Effector memory CD4-positive, alpha-beta T cell (primary cell): Measurements from ENCODE around the gene S100A6.

Source experiments
- DNase-seq, 3 donors: peaks; one replicate each; pipeline ENCODE4 v3.0.0-alpha.2; 2020
- H3K27ac ChIP-seq: 2 replicates; pipeline ENCODE4 v1.7.0; 2013; ENCODE audit warnings: mild to moderate bottlenecking, low read length, moderate library complexity; ENCODE audit not compliant: insufficient read depth, poor library complexity, severe bottlenecking
- H3K27me3 ChIP-seq: replicated peaks from 2 replicates; pipeline ENCODE4 v1.7.0; 2013; ENCODE audit warnings: mild to moderate bottlenecking, low read length; ENCODE audit not compliant: insufficient read depth, control insufficient read depth, poor library complexity, severe bottlenecking
- H3K36me3 ChIP-seq: 2 replicates; pipeline ENCODE4 v1.7.0; 2013; ENCODE audit warnings: mild to moderate bottlenecking, low read length, moderate library complexity; ENCODE audit not compliant: control insufficient read depth, insufficient read depth
- H3K4me1 ChIP-seq: 2 replicates; pipeline ENCODE4 v1.7.0; 2013; ENCODE audit warnings: low read length, mild to moderate bottlenecking; ENCODE audit not compliant: control insufficient read depth, insufficient read depth, poor library complexity, severe bottlenecking
- H3K4me3 ChIP-seq: 2 replicates; pipeline ENCODE4 v1.7.0; 2013; ENCODE audit warnings: low read length, low read depth, mild to moderate bottlenecking; ENCODE audit not compliant: insufficient read depth, poor library complexity, severe bottlenecking
- H3K9me3 ChIP-seq: 2 replicates; pipeline ENCODE4 v1.7.0; 2013; ENCODE audit warnings: mild to moderate bottlenecking, low read length, moderate library complexity; ENCODE audit not compliant: control insufficient read depth

Gene S100A6

DNA sequence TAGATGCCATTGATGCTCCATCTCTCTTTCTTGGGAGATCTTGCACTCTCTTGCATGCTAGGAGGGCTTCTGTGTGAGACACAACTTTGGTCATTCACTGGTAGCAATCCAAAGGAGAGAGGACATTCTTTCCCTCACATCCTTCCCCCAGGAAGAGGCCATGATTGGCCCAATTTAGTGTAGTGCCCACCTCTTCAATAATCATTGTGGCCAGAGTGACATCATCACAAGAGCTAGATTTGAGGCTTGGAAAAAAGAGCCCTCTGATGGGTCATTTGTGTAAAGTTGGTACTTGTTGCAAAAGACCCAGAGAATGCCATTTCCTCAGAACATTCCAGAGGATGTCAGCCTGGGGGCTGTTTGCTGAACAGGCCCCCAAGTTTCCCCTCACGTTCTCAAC is 30.2 kb downstream of the S100A6 start:
- Histone ChIP-seq H3K4me3 (no peak overlapping the region), H3K4me1 (no peaks in the 10 kb centered on the region), H3K36me3 (no peaks in the 10 kb centered on the region), H3K27me3 (no peaks in the 10 kb centered on the region), H3K9me3 (no peaks in the 10 kb centered on the region), H3K27ac (no peak overlapping the region)
- DNase-seq = no peak

DNA sequence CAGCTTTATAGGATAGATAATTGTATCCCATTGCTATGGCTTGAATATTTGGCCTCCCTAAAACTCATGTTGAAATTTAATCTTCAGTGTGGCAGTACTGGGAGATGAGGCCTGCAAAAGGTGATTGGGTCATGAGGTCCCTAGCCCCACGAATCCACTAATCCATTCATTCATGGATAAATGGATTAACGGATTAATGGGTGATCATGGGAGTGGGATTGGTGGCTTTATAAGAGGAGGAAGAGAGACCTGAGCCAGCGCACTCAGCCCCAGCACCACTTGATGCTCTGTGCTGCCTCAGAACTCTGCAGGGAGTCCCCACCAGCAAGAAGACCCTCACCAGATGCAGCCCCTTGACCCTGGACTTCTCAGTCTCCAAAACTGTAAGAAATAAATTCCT is 32.0 kb downstream of the S100A6 start:
- Histone ChIP-seq H3K4me3 (no peak overlapping the region), H3K36me3 (no peaks in the 10 kb centered on the region), H3K27me3 (no peaks in the 10 kb centered on the region), H3K4me1 (no peaks in the 10 kb centered on the region), H3K27ac (no peak overlapping the region), H3K9me3 (no peaks in the 10 kb centered on the region)
- DNase-seq = no peak

- H3K36me3 ChIP-seq = no peaks in the 10 kb centered on the region
- no peak overlapping the region for H3K27ac ChIP-seq
- H3K9me3 ChIP-seq = no peaks in the 10 kb centered on the region
- no peak for DNase-seq
- no peaks in the 10 kb centered on the region for H3K27me3 ChIP-seq
- no peaks in the 10 kb centered on the region for H3K4me1 ChIP-seq
- H3K4me3 ChIP-seq = no peak overlapping the region
These were observed 37.0 kb downstream of the S100A6 start for GRCh38 chr1:153498746-153499145.

DNA sequence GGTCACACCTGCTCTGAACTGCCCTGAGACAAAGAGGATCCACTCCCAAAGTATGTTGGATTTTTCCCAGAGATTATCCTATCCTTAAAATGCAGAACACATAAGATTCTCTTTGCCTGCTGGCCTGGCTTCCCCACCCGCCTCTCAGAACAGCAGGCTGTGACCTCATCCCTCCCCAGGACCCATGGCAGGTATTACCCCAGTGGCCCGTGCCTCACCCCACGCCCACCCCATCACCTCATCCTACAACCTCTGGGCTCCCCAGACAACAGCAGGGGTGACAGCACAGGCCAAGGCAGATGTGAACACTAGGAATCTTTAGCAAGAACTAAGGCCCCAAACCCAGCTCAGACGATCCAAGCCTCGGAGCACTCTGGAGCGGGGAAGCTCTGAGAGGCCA is 40.3 kb downstream of the S100A6 start:
- H3K9me3 ChIP-seq = no peaks in the 10 kb centered on the region
- H3K27ac ChIP-seq = no peak overlapping the region
- H3K27me3 ChIP-seq = peaks cover 3% of the 10 kb centered on the region
- no peak for DNase-seq
- no peaks in the 10 kb centered on the region for H3K36me3 ChIP-seq
- H3K4me1 ChIP-seq = no peaks in the 10 kb centered on the region
- no peak overlapping the region for H3K4me3 ChIP-seq

- Histone ChIP-seq H3K9me3 (no peaks in the 10 kb centered on the region), H3K4me1 (no peaks in the 10 kb centered on the region), H3K4me3 (no peak overlapping the region), H3K36me3 (no peaks in the 10 kb centered on the region), H3K27ac (no peak overlapping the region), H3K27me3 (peaks cover 3% of the 10 kb centered on the region)
- DNase-seq = peak; percentile 34 to 64 (median 44)
These were observed 40.7 kb downstream of the S100A6 start for GRCh38 chr1:153494976-153495535.

DNA sequence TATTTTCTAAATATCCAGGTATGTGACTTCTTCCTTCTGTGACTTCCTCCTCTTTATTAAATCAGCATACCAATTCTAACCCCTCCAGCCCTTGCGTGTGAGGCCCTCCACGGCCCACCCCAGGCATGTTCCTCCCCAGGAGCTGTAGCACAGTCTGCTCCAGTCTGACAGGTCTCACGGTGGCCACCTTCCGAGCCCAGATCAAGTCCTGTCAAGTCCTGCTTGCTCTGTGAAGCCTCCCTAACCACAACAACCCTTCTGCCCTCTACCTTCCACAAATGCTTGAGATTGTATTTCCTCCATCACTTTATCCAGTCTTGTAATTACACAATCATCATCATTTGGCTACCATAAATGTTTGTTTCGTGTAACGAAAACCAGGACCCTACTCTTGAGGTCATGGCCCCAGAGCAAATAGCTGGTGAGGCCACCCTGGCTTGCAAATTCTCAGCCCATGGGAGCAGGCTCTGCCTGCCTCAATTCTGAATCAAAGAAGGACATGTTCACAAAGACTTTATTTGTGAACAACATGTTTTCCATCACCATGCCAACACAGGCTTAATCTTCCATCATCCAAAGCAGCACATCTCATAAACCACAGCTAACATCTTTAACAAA is 42.3 kb downstream of the S100A6 start:
- Histone ChIP-seq H3K4me1 (no peaks in the 10 kb centered on the region), H3K27ac (no peak overlapping the region), H3K27me3 (peaks cover 3% of the 10 kb centered on the region), H3K36me3 (no peaks in the 10 kb centered on the region), H3K9me3 (no peaks in the 10 kb centered on the region), H3K4me3 (no peak overlapping the region)
- no peak for DNase-seq

DNA sequence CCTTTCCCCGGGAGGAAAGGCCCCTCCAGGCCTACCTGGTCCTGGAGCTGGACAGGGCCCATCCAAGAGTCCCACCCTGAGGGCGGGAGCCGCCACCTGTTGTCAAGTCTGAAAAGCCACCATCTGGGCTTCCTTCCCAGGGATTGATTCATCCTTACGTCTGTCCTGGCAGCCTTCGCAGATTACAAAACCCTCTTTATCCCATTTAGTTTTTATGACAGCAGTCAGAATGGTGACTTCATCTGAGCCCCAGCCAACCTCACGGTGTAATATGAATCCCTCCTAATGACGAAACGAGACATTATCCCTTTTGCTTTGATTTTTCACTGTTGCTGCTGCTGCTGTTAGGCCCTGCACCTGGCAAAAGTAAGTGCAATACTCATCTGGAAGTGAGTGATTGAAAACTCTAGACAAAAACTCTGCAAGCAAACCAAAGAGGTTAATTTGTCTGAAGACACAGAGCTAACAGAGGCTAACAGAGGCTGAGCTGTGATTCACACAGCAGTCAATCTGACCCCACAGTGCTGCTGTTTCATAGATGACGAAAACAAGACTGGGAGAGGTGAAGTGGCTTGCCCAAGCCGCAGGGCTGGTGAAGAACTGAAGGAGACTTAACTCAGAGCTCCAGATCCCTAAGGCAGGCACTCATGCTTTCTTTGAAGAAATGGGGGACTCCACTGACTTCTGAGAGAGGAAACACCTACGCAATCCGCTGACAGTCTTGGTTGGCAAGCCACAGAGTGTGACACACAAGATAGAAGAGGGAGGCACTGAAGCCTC is 45.3 kb downstream of the S100A6 start:
- H3K27ac ChIP-seq = no peak overlapping the region
- DNase-seq = no peak
- no peak overlapping the region for H3K4me3 ChIP-seq
- no peaks in the 10 kb centered on the region for H3K4me1 ChIP-seq
- no peaks in the 10 kb centered on the region for H3K9me3 ChIP-seq
- peaks cover 3% of the 10 kb centered on the region for H3K27me3 ChIP-seq
- H3K36me3 ChIP-seq = no peaks in the 10 kb centered on the region

- H3K27ac ChIP-seq = no peak overlapping the region
- H3K4me1 ChIP-seq = no peaks in the 10 kb centered on the region
- DNase-seq = no peak
These were observed 47.1 kb downstream of the S100A6 start for GRCh38 chr1:153488731-153489130.

GRCh38 chr1:153487707-153488106 is 48.1 kb downstream of the S100A6 start:
- Histone ChIP-seq H3K4me1 (no peaks in the 10 kb centered on the region), H3K27ac (no peak overlapping the region), H3K4me3 (no peak overlapping the region), H3K27me3 (peaks cover 8% of the 10 kb centered on the region), H3K9me3 (no peaks in the 10 kb centered on the region), H3K36me3 (no peaks in the 10 kb centered on the region)
- DNase-seq = no peak

More at GRCh38 chr1:153488731-153489130, 47.1 kb downstream of the S100A6 start:
- Histone ChIP-seq H3K36me3 (no peaks in the 10 kb centered on the region), H3K4me3 (no peak overlapping the region), H3K27me3 (peaks cover 6% of the 10 kb centered on the region), H3K9me3 (no peaks in the 10 kb centered on the region)

GRCh38 chr1:153485863-153486262 is 49.9 kb downstream of the S100A6 start:
- H3K27ac ChIP-seq = no peak overlapping the region
- H3K4me1 ChIP-seq = no peaks in the 10 kb centered on the region
- no peak for DNase-seq

More at GRCh38 chr1:153485863-153486262, 49.9 kb downstream of the S100A6 start:
- Histone ChIP-seq H3K9me3 (no peaks in the 10 kb centered on the region), H3K27me3 (peaks cover 7% of the 10 kb centered on the region), H3K36me3 (no peaks in the 10 kb centered on the region), H3K4me3 (no peak overlapping the region)
